ENCODE results near the gene MAPT. TPM values are rescaled to one million over a fixed set of nuclear protein-coding genes. Genes with fewer than 3 reads are reported as not detected.

MAPT gene
- total RNA-seq (2014; rRNA removed) (2.7 and 3.6 TPM in 2 replicates), Bru-seq, nascent RNA (percentile 38 among the genes with signal in this experiment), BruChase-seq, experiment 1, labeled RNA remaining after a 6-hour chase (percentile 33 among the genes with signal in this experiment), BruChase-seq, experiment 2, labeled RNA remaining after a 2-hour chase (percentile 38 among the genes with signal in this experiment)
- long read RNA-seq, partial matches to known transcripts: 1 of 4 reads
- long read RNA-seq, other reads (novel, unspliced or antisense): 3 of 4 reads

DNA sequence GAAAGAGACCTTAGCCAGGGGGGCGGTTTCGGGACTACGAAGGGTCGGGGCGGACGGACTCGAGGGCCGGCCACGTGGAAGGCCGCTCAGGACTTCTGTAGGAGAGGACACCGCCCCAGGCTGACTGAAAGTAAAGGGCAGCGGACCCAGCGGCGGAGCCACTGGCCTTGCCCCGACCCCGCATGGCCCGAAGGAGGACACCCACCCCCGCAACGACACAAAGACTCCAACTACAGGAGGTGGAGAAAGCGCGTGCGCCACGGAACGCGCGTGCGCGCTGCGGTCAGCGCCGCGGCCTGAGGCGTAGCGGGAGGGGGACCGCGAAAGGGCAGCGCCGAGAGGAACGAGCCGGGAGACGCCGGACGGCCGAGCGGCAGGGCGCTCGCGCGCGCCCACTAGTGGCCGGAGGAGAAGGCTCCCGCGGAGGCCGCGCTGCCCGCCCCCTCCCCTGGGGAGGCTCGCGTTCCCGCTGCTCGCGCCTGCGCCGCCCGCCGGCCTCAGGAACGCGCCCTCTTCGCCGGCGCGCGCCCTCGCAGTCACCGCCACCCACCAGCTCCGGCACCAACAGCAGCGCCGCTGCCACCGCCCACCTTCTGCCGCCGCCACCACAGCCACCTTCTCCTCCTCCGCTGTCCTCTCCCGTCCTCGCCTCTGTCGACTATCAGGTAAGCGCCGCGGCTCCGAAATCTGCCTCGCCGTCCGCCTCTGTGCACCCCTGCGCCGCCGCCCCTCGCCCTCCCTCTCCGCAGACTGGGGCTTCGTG lies at the start of gene MAPT:
MAPT (plus strand) TSS at position 533 of the 763 bp plus-strand sequence. CDS start 67,784 bp downstream, outside the sequence.
- no TSS peak for BruUV-seq (replicated peaks)
- intact Hi-C loops (cut with micrococcal nuclease): no loop called here
- POLR2A ChIA-PET (ENCODE audit: unreplicated experiment): no interaction called here

DNA sequence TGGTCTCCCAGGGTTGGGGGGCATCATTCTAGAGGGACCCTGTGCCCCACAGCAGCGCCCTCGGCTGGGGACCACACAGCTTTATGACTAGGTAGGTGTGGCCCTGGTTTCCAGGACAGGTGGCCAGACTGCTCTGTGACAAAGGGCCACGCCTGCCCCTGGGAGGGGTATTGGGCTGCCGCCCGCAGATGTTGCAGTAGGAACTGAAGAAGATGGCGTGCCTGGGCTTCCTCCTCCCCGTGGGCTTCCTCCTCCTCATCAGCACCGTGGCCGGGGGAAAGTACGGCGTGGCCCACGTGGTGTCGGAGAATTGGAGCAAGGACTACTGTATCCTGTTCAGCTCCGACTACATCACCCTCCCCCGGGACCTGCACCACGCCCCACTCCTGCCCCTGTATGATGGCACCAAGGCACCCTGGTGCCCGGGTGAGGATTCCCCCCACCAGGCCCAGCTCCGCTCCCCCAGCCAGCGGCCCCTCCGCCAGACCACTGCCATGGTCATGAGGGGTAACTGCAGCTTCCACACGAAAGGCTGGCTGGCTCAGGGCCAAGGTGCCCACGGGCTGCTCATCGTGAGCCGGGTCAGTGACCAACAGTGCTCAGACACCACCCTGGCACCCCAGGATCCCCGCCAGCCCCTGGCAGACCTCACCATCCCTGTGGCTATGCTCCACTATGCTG lies 49.5 kb upstream of the MAPT start, which contains the start of gene SPPL2C:
SPPL2C (plus strand) TSS at position 187 of the 681 bp plus-strand sequence; CDS start at position 213, 26 bp downstream.
- H3K27ac ChIP-seq (ENCODE audit: low read length): no peak within 1 kb of the TSS
- H3K4me2 ChIP-seq (ENCODE audit: low read length): no peak within 1 kb of the TSS
- intact Hi-C loops (cut with micrococcal nuclease): no loop called here
- ChIA-PET POLR2A (ENCODE audit: unreplicated experiment) (no interaction called here), CTCF (interaction anchor here (0.6 kb wide), 1 partner anchor 123 kb away, joined by 3 read pairs; no protein-coding TSS in a partner anchor)
- no peaks in the 10 kb centered on the region; the same call in 1 of the 2 replicates for H3K4me1 ChIP-seq (ENCODE audit: insufficient read depth, low read length)
- H3K27me3 ChIP-seq (ENCODE audit: low read length): no peaks in the 10 kb centered on the region; the same call in 1 of the 2 replicates
- no peak for ATAC-seq
- DNase-seq: no peak
- H3K36me3 ChIP-seq (ENCODE audit: low read depth, low read length): no peaks in the 10 kb centered on the region
- no peak within 1 kb of the TSS for H2AFZ ChIP-seq (ENCODE audit: low read length)
- BruUV-seq (replicated peaks): no TSS peak
- H3K9ac ChIP-seq (ENCODE audit: low read length): no peak within 1 kb of the TSS
- TF ChIP-seq CTCF (conservative IDR thresholded peaks at IDR 0.05; ENCODE audit: low read depth, low read length): no peak
- TF ChIP-seq EZH2phosphoT487 (IDR thresholded peaks at IDR 0.05; ENCODE audit: borderline replicate concordance, low read length): no peak
- no peak for TF ChIP-seq EZH2 (IDR thresholded peaks at IDR 0.05; ENCODE audit: low read length, unreplicated experiment)
- no peaks in the 10 kb centered on the region for H4K20me1 ChIP-seq (ENCODE audit: low read length)
- no peak within 1 kb of the TSS for H3K4me3 ChIP-seq (ENCODE audit: low read length)
- H3F3A ChIP-seq (ENCODE audit: low read length, unreplicated experiment): no peaks in the 10 kb centered on the region
- H3K9me2 ChIP-seq (replicated peaks; ENCODE audit: low read length): no peaks in the 10 kb centered on the region
- H3K79me2 ChIP-seq (ENCODE audit: low read length): no peaks in the 10 kb centered on the region
- H3K9me3 ChIP-seq (ENCODE audit: low read length): no peaks in the 10 kb centered on the region

More for the DNA sequence above, at the start of gene MAPT:
- H4K20me1 ChIP-seq (ENCODE audit: low read length): no peaks in the 10 kb centered on the region
- H3K9me2 ChIP-seq (replicated peaks; ENCODE audit: low read length): no peaks in the 10 kb centered on the region
- peak; percentile 96 for ATAC-seq
- TF ChIP-seq EZH2phosphoT487 (IDR thresholded peaks at IDR 0.05; ENCODE audit: borderline replicate concordance, low read length): no peak
- peak; percentile 91 for TF ChIP-seq CTCF (conservative IDR thresholded peaks at IDR 0.05; ENCODE audit: low read depth, low read length)
- H3K79me2 ChIP-seq (ENCODE audit: low read length): no peaks in the 10 kb centered on the region
- H2AFZ ChIP-seq (ENCODE audit: low read length): peak within 1 kb of the TSS; percentile 95
- no peaks in the 10 kb centered on the region for H3F3A ChIP-seq (ENCODE audit: low read length, unreplicated experiment)
- CTCF ChIA-PET: interaction anchor here (0.6 to 0.7 kb wide), 2 partner anchors 75 to 157 kb away, joined by 3 to 4 read pairs; no protein-coding TSS in a partner anchor
- H3K9me3 ChIP-seq (ENCODE audit: low read length): no peaks in the 10 kb centered on the region
- H3K9ac ChIP-seq (ENCODE audit: low read length): peak within 1 kb of the TSS; percentile 57
- peaks cover 11% of the 10 kb centered on the region for H3K4me1 ChIP-seq (ENCODE audit: insufficient read depth, low read length)
- no peak within 1 kb of the TSS for H3K27ac ChIP-seq (ENCODE audit: low read length)
- peaks cover 22% of the 10 kb centered on the region for H3K27me3 ChIP-seq (ENCODE audit: low read length)
- peak; percentile 98 for DNase-seq
- H3K36me3 ChIP-seq (ENCODE audit: low read depth, low read length): no peaks in the 10 kb centered on the region
- peak within 1 kb of the TSS; percentile 96 for H3K4me2 ChIP-seq (ENCODE audit: low read length)
- peak within 1 kb of the TSS; percentile 81 for H3K4me3 ChIP-seq (ENCODE audit: low read length)

All from PC-3 (cell line).